ENCODE results near the gene DBP.

GRCh38 chr19:48646722-48647216 lies 9.6 kb upstream of the DBP start:
- TF ChIP-seq CTCF (IDR thresholded peaks at IDR 0.05) (no peak), POLR2A (IDR thresholded peaks at IDR 0.05) (no peak)
